WERI-Rb-1 (cell line): ENCODE measurements around the gene CDH5.

ENCODE experiments used
- DNase-seq: peaks from one replicate; pipeline ENCODE4 v3.0.0-alpha.2; 2020
- H3K27ac ChIP-seq: fragments of 250-450 bp; sonication (Bioruptor Pico); 2 replicates; pipeline ENCODE4 v1.5.1; 2020; ENCODE audit warnings: mild to moderate bottlenecking, moderate library complexity
- H3K27me3 ChIP-seq: fragments of 250-450 bp; sonication (Bioruptor Pico); 2 replicates; pipeline ENCODE4 v1.5.1; 2021; ENCODE audit warnings: mild to moderate bottlenecking, low read depth, moderate library complexity; ENCODE audit not compliant: insufficient read depth, severe bottlenecking
- H3K36me3 ChIP-seq: fragments of 250-450 bp; sonication (Bioruptor Pico); 2 replicates; pipeline ENCODE4 v1.5.1; 2020; ENCODE audit warnings: mild to moderate bottlenecking, moderate library complexity
- H3K4me3 ChIP-seq: 2 replicates; pipeline ENCODE4 v1.5.1; 2011; ENCODE audit warnings: low read depth, mild to moderate bottlenecking, control low read depth, low read length
- H3K9me3 ChIP-seq: fragments of 250-450 bp; sonication (Bioruptor Pico); 2 replicates; pipeline ENCODE4 v1.5.1; 2021; ENCODE audit warnings: mild to moderate bottlenecking, moderate library complexity; ENCODE audit not compliant: severe bottlenecking
- CTCF ChIP-seq: IDR thresholded peaks from 2 replicates; pipeline ENCODE4 v1.5.1; 2011; ENCODE audit warnings: low read depth, mild to moderate bottlenecking, control low read depth, inconsistent platforms, low read length

The CDH5 gene

GRCh38 chr16:66421891-66422290 is 55.4 kb downstream of the CDH5 start:
- no peak for TF ChIP-seq CTCF
- no peak overlapping the region for H3K27ac ChIP-seq

GRCh38 chr16:66422366-66422765 is 55.9 kb downstream of the CDH5 start:
- TF ChIP-seq CTCF = no peak
- no peaks in the 10 kb centered on the region for H3K36me3 ChIP-seq
- no peak overlapping the region for H3K27ac ChIP-seq
- H3K4me3 ChIP-seq = no peak overlapping the region
- no peaks in the 10 kb centered on the region for H3K27me3 ChIP-seq
- H3K9me3 ChIP-seq = peaks cover 2% of the 10 kb centered on the region
- no peak for DNase-seq

More at GRCh38 chr16:66421891-66422290, 55.4 kb downstream of the CDH5 start:
- Histone ChIP-seq H3K36me3 (no peaks in the 10 kb centered on the region), H3K9me3 (peaks cover 2% of the 10 kb centered on the region), H3K27me3 (no peaks in the 10 kb centered on the region), H3K4me3 (no peak overlapping the region)
- no peak for DNase-seq

GRCh38 chr16:66423177-66423576 is 56.7 kb downstream of the CDH5 start:
- no peak overlapping the region for H3K27ac ChIP-seq
- no peak for DNase-seq
- H3K27me3 ChIP-seq = no peaks in the 10 kb centered on the region
- H3K36me3 ChIP-seq = no peaks in the 10 kb centered on the region
- TF ChIP-seq CTCF = no peak
- no peak overlapping the region for H3K4me3 ChIP-seq
- peaks cover 2% of the 10 kb centered on the region for H3K9me3 ChIP-seq

GRCh38 chr16:66425651-66426050 is 59.2 kb downstream of the CDH5 start:
- H3K27ac ChIP-seq = no peak overlapping the region
- H3K36me3 ChIP-seq = no peaks in the 10 kb centered on the region
- no peak for TF ChIP-seq CTCF
- H3K4me3 ChIP-seq = no peak overlapping the region
- H3K27me3 ChIP-seq = no peaks in the 10 kb centered on the region
- H3K9me3 ChIP-seq = peaks cover 2% of the 10 kb centered on the region
- no peak for DNase-seq

- peak overlapping the region; percentile 44 for H3K4me3 ChIP-seq
- H3K27me3 ChIP-seq = no peaks in the 10 kb centered on the region
- no peak for TF ChIP-seq CTCF
- no peak for DNase-seq
- H3K36me3 ChIP-seq = no peaks in the 10 kb centered on the region
- H3K9me3 ChIP-seq = peaks cover 2% of the 10 kb centered on the region
- no peak overlapping the region for H3K27ac ChIP-seq
Measured at GRCh38 chr16:66426112-66427035, 59.9 kb downstream of the CDH5 start.
